Raji (cell line): ENCODE data around the gene ANAPC15.

ENCODE experiments used
- POLR2A ChIP-seq: IDR thresholded peaks from 2 replicates; pipeline ENCODE4 v1.6.1; 2011; ENCODE audit warnings: low read depth, low read length, control low read depth; ENCODE audit not compliant: insufficient read depth

ANAPC15 gene

GRCh38 chr11:72102946-72103753 is 9.3 kb downstream of the ANAPC15 start, which contains the start of gene LAMTOR1:
Gene LAMTOR1, minus strand, starts transcription at chr11:72103297. Its CDS starts 73 bp downstream, at chr11:72103224.
- TF ChIP-seq POLR2A, result peak; percentile 76

- TF ChIP-seq POLR2A, result no peak
These were observed 9.9 kb downstream of the ANAPC15 start for GRCh38 chr11:72102631-72102945.

GRCh38 chr11:72102162-72102561 is 10.3 kb downstream of the ANAPC15 start:
- TF ChIP-seq POLR2A, result no peak

GRCh38 chr11:72100462-72100861 is 12.0 kb downstream of the ANAPC15 start:
- no peak for TF ChIP-seq POLR2A

- no peak for TF ChIP-seq POLR2A
These were observed 12.5 kb downstream of the ANAPC15 start for GRCh38 chr11:72100009-72100408.

- no peak for TF ChIP-seq POLR2A
These were observed 13.8 kb downstream of the ANAPC15 start for GRCh38 chr11:72098741-72099140.

- no peak for TF ChIP-seq POLR2A
These were observed 21.2 kb downstream of the ANAPC15 start for GRCh38 chr11:72091292-72091691.

- TF ChIP-seq POLR2A, result no peak
These were observed 24.3 kb downstream of the ANAPC15 start for GRCh38 chr11:72088076-72088808.

- TF ChIP-seq POLR2A, result no peak
These were observed 26.7 kb downstream of the ANAPC15 start for GRCh38 chr11:72085621-72086351.

- no peak for TF ChIP-seq POLR2A
These were observed 27.5 kb downstream of the ANAPC15 start for GRCh38 chr11:72084965-72085364.

GRCh38 chr11:72084076-72084475 is 28.4 kb downstream of the ANAPC15 start:
- no peak for TF ChIP-seq POLR2A

- TF ChIP-seq POLR2A, result no peak
These were observed 29.1 kb downstream of the ANAPC15 start for GRCh38 chr11:72083414-72083813.

GRCh38 chr11:72081821-72082453 is 30.6 kb downstream of the ANAPC15 start:
- TF ChIP-seq POLR2A, result no peak

GRCh38 chr11:72081184-72081644 is 31.3 kb downstream of the ANAPC15 start:
- no peak for TF ChIP-seq POLR2A

GRCh38 chr11:72080326-72081183 is 31.9 kb downstream of the ANAPC15 start, which contains the start of the genes LRRC51 and NUMA1:
Gene LRRC51, plus strand, starts transcription at chr11:72080850. Its CDS starts 8,234 bp downstream, at chr11:72089084.
Gene NUMA1, minus strand, starts transcription at chr11:72080542. Its CDS starts 44,599 bp downstream, at chr11:72035943.
- TF ChIP-seq POLR2A, result peak; percentile 82
